RWPE1 (cell line): ENCODE results near the gene MEIOB.
"Not testable (repeated sequence)": the region's sequence is repeated elsewhere in the genome, so short reads cannot be mapped to it uniquely, and the experiment has no call there.

Experiments
- CTCF ChIA-PET: fragments of 350-600 bp; sonication (Branson Sonifier 250); formaldehyde crosslinking; extraction: SDS; loops from one replicate; lab custom pipeline; 2021; lab: Yijun Ruan, JAX
- POLR2A ChIA-PET: fragments of 400-600 bp; formaldehyde crosslinking; extraction: SDS; loops from one replicate; lab custom pipeline; 2020; ENCODE audit warnings: antibody characterized with exemption; ENCODE audit not compliant: low non-redundant PET; lab: Yijun Ruan, JAX
- DNase-seq: peaks from one replicate; pipeline ENCODE4 v3.0.0; 2012; ENCODE audit warnings: low spot score
- H3K27ac ChIP-seq: fragments of 450-650 bp; 2 replicates; pipeline ENCODE4 v1.5.1; 2017
- CTCF ChIP-seq: fragments of 450-650 bp; conservative IDR thresholded peaks from 2 replicates; pipeline ENCODE4 v1.5.1; 2017; ENCODE audit warnings: low read depth, mild to moderate bottlenecking

The MEIOB gene

GRCh38 chr16:1902547-1903219 lies 30.7 kb upstream of the MEIOB start:
- H3K27ac ChIP-seq: no peak overlapping the region
- TF ChIP-seq CTCF: no peak
- no peak for DNase-seq
- POLR2A ChIA-PET: no interaction called here
- CTCF ChIA-PET: interaction anchor here (0.6 to 0.7 kb wide), 2 partner anchors 26 to 29 kb away, joined by 3 read pairs; no protein-coding TSS in a partner anchor

GRCh38 chr16:1900452-1900774 lies 28.4 kb upstream of the MEIOB start:
- ChIA-PET POLR2A (interaction anchor here (0.6 to 0.9 kb wide), 2 partner anchors 35 to 43 kb away, joined by 3 to 4 read pairs; partner anchors contain the start of gene MSRB1), CTCF (interaction anchor here (1.0 kb wide), 2 partner anchors 29 to 31 kb away, joined by 3 to 4 read pairs; no protein-coding TSS in a partner anchor)
- no peak for TF ChIP-seq CTCF
- H3K27ac ChIP-seq: no peak overlapping the region; the same call in 1 of the 2 replicates
- peak; percentile 35 for DNase-seq

- TF ChIP-seq CTCF: no peak
Measured at GRCh38 chr16:1899641-1900451, 27.9 kb upstream of the MEIOB start.

DNA sequence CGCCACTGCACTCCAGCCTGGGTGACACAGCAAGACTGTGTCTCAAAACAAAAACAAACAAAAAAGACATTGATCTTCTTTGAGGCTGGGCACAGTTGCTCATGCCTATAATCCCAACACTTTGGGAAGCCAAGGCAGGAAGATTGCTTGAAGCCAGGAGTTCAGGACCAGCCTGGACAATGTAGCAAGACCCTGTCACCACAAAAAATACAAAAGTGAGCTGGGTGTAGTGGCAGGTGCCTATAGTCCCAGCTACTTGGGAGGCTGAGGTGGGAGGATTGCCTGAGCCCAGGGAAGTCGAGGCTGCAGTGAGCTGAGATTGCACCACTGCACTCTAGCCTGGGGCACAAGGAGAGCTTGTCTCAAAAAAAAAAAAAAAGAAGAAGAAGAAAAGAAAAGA lies 25.7 kb upstream of the MEIOB start:
- CTCF ChIA-PET, DNase-seq, H3K27ac ChIP-seq, POLR2A ChIA-PET: not testable (repeated sequence)

More at GRCh38 chr16:1899641-1900451, 27.9 kb upstream of the MEIOB start:
- H3K27ac ChIP-seq: peak overlapping the region; percentile 23; the same call in 1 of the 2 replicates
- ChIA-PET POLR2A (interaction anchor here (0.6 to 0.7 kb wide), 3 partner anchors 35 to 244 kb away, joined by 3 to 5 read pairs (median 4); no protein-coding TSS in a partner anchor), CTCF (interaction anchor here (0.7 to 1.0 kb wide), 3 partner anchors 29 to 262 kb away, joined by 3 to 4 read pairs (median 3); no protein-coding TSS in a partner anchor)
- DNase-seq: peak; percentile 38

DNA sequence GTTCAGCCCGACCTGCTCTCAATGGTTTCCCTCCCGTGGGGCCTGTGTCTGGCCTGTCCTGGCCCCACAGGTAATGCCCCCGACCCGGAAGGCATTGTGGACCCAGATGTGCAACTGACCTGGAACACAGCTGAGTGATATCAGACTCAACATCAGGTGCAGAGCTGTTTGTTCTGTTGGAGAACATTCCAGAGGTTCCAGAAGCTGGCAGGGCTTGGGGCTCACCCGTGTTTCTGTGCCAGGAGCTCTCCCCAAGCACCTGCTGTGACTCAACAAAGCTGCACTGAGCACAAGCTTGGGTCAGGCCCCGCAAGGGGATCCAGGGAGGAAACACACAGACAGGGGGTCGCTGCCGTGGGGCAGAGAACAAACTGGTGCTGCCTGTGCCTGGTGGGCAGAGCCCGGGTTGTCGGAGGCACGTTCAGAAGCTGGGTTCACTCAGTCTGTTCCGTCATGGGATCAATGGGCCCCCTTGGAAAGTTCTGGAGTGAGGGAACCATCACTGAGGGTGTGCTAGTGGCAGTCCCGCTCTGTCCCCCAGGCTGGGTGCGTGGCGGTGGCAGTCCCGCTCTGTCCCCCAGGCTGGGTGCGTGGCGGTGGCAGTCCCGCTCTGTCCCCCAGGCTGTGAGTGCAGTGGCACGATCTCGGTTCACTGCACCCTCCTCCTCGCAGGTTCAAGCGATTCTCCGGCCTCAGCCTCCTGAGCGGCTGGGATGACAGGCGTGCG lies 24.1 kb upstream of the MEIOB start:
- ChIA-PET CTCF (no interaction called here), POLR2A (no interaction called here)
- no peak for TF ChIP-seq CTCF
- no peak for DNase-seq
- H3K27ac ChIP-seq: no peak overlapping the region

DNA sequence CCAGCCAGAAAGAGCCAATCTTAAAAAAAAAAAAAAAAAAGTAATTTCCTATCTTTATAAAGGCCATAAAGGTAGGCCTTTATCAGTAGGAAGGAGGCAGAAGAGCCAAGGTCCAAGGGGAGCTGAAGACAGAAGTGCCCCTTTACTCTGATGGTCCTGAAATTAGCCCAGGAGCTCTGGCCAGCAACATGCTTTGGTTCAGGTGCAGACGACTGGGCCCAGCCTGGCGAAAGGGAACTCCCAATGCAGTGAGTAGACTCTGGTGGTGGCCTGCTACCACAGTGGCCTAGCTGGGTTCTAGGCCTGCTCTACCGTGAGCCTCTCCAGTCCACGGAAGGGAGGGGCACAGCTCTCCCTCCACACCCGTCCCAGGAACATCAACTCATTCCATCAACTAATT lies 23.1 kb upstream of the MEIOB start:
- H3K27ac ChIP-seq: no peak overlapping the region
- no peak for DNase-seq
- POLR2A ChIA-PET: no interaction called here
- no peak for TF ChIP-seq CTCF
- CTCF ChIA-PET: interaction anchor here (0.6 to 1.1 kb wide), 2 partner anchors 24 to 34 kb away, joined by 3 read pairs; no protein-coding TSS in a partner anchor
